Measurements from ENCODE around the gene SLC12A4.
A peak's percentile ranks its signal among the peaks of the same experiment; 100 is the strongest.
"Not testable (repeated sequence)": the region's sequence is repeated elsewhere in the genome, so short reads cannot be mapped to it uniquely, and the experiment has no call there.

SLC12A4 gene

DNA sequence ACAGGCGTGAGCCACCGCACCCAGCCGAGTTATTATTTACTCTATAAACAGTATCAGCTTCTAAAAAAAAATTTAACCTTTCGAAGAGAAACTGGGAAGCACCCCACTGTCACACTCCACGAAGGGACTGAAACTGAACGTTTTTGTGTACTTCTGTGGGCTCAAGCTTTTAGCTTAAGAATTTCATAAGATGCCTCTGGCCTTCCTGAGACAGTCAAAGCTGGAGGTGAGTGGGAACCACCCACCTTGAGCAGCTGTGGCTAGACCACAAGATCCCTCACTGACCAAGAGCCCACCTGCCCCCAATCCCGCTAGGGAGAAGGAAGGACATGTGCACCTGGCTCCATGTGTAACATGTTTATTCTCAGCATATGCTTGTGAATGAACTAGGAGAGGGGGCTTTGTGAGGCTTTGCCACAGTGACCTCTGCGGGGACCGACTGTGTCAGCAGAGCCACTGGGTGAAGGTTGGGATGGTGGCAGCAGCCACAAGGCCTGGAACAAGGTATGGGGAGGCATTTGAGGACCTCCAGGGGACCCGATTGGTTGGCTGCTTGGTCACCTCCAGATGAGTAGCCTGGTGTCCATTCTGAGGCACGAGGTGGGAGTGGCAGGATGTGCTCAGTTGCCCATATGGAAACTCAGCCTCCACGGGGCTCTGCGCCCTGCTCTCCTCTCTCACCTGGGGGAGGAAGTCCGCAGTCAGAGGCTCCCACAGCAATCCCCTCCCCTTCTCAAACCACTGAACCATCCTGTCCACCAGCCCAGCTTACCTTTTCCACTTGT is 7.1 kb upstream of the SLC12A4 start:
- no peak for DNase-seq
- H3K9me3 Mint-ChIP-seq = no peaks in the 10 kb centered on the region
- no peaks in the 10 kb centered on the region for H3K27me3 Mint-ChIP-seq
- H3K36me3 Mint-ChIP-seq (ENCODE audit: low read depth) = no peaks in the 10 kb centered on the region
- peaks cover under 1% of the 10 kb centered on the region for H3K4me1 Mint-ChIP-seq (ENCODE audit: low read depth)
- H3K4me3 Mint-ChIP-seq = no peak overlapping the region
- H3K27ac Mint-ChIP-seq = no peak overlapping the region

DNA sequence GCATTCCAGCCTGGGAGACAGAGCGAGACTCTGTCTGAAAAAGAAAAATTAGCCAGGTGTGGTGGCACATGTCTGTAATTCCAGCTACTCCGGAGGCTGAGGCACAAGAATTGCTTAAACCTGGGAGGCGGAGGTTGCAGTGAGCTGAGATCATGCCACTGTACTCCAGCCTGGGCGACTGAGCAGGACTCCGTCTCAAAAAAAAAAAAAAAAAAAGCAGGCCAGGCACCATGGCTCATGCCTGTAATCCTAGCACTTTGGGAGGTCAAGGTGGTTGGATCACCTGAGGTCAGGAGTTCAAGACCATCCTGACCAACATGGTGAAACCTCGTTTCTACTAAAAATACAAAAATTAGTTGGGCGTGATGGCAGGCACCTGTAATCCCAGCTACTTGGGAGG is 3.8 kb upstream of the SLC12A4 start:
- H3K4me3 Mint-ChIP-seq; DNase-seq; H3K36me3 Mint-ChIP-seq (ENCODE audit: low read depth); H3K27ac Mint-ChIP-seq; H3K27me3 Mint-ChIP-seq; H3K9me3 Mint-ChIP-seq: not testable (repeated sequence)
- peaks cover 13% of the 10 kb centered on the region for H3K4me1 Mint-ChIP-seq (ENCODE audit: low read depth)

DNA sequence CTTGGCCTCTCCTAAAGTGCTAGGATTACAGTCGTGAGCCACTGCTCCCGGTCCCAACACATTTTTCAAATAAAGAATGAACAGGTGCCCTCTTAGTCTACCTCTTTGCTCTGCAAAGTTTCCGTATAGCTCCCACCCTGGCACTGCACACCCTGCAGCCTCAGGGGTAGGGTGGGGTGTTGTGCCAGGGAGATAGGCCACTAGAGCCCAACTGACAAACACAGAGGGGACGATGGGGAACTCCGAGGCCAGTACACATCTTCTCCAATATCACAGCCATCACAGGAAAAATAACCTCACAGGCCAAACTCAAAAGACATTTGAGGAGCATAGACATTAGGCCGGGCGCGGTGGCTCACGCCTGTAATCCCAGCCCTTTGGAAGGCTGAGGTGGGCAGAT is 2.7 kb upstream of the SLC12A4 start:
- Mint-ChIP-seq H3K27me3 (no peaks in the 10 kb centered on the region), H3K36me3 (ENCODE audit: low read depth) (peaks cover 7% of the 10 kb centered on the region), H3K4me3 (no peak overlapping the region), H3K9me3 (no peaks in the 10 kb centered on the region), H3K4me1 (ENCODE audit: low read depth) (peaks cover 25% of the 10 kb centered on the region), H3K27ac (no peak overlapping the region)
- DNase-seq = no peak

DNA sequence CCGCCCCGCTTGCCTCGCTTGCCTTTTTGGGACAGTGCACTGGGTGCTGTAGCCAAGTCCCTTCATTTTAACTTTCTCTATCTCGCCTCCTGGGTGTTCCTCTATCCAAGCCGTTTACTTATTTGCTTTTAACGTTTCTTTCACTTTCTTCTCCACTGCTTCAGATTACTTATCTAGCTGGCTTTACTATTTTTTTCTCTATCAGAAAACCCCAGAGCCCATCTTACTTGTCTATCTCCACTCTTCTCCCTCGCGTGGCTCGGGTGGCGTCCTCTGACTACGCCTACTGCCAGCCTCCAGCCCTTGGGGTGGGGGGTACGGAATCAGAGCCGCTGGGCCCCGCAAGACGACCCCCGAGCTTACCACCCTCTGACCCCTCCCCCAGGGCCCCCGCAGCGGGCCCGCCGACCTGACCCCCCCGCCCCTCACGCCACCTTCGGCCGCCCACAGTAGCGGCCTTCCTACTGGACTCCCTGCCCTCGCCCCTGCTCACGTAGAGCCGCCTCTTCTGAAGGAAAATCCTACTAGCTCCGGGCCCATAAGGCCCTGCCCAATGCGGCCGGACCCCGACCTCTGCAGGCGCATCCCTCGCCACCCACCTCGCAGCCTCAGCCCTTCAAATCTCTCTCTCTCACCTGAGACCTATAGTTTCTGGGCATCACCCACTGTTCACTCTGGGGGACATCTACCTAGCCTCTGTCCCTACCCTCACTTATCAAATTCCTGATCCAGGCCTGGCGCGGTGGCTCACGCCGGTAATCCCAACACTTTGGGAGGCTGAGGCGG is 1.0 kb upstream of the SLC12A4 start:
- Mint-ChIP-seq H3K4me1 (ENCODE audit: low read depth) (peaks cover 27% of the 10 kb centered on the region), H3K27ac (peak overlapping the region; percentile 82), H3K27me3 (no peaks in the 10 kb centered on the region), H3K4me3 (peak overlapping the region; percentile 98), H3K9me3 (no peaks in the 10 kb centered on the region), H3K36me3 (ENCODE audit: low read depth) (peaks cover 7% of the 10 kb centered on the region)
- no peak for DNase-seq

DNA sequence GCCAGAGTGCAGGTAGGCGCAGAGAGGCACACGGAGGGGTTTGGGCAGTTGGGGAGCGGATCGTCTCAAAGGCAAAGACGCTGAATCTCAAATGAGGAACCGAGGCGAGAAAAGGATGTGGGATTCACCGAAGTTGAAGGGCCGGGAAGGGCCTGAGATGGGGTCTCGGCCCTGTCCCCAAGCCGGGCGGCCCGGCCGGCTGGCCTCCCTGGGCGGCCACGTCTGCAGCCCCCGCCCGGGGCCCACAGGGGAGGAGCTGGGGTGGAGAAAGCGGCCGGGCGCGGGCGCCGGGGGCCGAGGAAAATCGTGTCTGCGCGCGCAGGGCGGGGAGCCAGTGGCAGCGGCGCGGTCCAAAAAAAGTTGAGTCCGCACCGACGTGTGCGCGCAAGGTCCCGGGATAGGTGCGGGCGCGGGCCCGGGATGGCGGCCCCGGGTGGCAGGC is 458 bp downstream of the SLC12A4 start:
- Mint-ChIP-seq H3K4me1 (ENCODE audit: low read depth) (peaks cover 27% of the 10 kb centered on the region), H3K9me3 (no peaks in the 10 kb centered on the region), H3K27ac (peak overlapping the region; percentile 94), H3K27me3 (no peaks in the 10 kb centered on the region), H3K36me3 (ENCODE audit: low read depth) (peaks cover 8% of the 10 kb centered on the region), H3K4me3 (peak overlapping the region; percentile 98)
- no peak for DNase-seq

DNA sequence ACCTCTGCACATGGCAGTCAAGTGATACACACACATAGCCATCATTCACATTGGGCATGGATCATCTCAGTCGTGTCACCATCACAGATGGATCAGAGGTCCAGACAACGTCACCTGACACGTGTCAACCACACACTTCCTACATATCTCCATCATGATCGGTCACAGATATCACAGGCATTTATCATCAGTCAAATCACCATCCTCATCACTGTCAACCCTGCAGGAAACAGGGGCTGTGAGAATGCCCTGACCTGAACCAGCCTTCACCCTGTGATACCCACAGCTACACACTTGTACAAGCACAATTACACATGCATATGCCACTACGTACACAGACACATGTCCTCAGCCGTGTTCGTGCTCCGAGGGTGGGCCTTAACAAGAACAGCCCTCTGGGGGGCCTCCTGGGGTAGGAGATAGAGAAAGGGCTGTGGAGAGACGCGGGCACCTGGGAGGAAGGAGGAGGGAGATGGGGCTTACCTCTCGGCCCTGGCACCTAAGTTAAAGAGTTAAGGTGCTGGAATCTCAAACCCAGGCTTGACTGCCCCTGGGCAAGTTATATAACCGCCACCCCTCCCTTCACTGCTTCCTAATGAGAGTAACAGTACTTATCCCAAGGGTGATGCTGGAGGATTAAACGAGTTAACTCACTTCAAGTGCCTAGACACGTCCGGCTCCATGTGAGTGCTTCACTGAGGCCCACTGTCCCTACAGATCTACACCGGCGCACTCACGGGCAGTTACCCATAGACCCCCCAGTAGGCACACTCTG is 1.1 kb downstream of the SLC12A4 start:
- Mint-ChIP-seq H3K36me3 (ENCODE audit: low read depth) (peaks cover 15% of the 10 kb centered on the region), H3K27ac (peak overlapping the region; percentile 94), H3K9me3 (no peaks in the 10 kb centered on the region), H3K4me3 (peak overlapping the region; percentile 98), H3K4me1 (ENCODE audit: low read depth) (peaks cover 27% of the 10 kb centered on the region), H3K27me3 (no peaks in the 10 kb centered on the region)
- peak; percentile 52 for DNase-seq

DNA sequence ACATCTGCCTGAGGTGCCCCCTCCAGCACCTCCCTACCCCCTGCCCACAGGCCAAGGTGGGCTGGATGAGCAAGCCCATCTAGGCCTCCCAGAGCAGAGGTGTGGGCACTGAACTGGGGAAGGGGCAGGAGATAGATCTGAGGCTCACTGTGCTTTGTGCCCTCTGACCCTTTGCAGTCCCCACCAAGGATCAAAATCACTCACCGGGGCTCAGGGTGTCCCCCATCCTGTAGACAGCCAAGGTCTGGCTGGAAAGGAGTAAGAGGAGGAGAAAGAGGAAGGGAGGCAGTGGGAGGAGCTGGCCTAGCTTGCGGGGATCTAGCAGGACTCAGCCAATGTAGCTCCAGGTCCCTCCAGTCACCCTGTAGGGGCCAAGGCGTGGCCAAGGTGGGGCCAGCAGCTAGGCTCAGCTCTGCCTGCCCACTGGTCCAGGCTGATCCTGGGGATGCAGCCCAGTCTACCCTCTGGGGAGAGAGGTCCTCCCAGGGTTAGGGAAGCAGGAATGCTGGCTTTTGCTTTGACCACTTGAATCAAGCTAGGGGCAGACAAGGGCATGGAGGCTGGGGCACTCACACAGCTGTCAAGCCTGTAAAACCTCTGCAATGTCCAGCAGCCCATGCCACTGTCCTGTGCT is 1.8 kb downstream of the SLC12A4 start:
- H3K27ac Mint-ChIP-seq = peak overlapping the region; percentile 94
- H3K4me1 Mint-ChIP-seq (ENCODE audit: low read depth) = peaks cover 27% of the 10 kb centered on the region

DNA sequence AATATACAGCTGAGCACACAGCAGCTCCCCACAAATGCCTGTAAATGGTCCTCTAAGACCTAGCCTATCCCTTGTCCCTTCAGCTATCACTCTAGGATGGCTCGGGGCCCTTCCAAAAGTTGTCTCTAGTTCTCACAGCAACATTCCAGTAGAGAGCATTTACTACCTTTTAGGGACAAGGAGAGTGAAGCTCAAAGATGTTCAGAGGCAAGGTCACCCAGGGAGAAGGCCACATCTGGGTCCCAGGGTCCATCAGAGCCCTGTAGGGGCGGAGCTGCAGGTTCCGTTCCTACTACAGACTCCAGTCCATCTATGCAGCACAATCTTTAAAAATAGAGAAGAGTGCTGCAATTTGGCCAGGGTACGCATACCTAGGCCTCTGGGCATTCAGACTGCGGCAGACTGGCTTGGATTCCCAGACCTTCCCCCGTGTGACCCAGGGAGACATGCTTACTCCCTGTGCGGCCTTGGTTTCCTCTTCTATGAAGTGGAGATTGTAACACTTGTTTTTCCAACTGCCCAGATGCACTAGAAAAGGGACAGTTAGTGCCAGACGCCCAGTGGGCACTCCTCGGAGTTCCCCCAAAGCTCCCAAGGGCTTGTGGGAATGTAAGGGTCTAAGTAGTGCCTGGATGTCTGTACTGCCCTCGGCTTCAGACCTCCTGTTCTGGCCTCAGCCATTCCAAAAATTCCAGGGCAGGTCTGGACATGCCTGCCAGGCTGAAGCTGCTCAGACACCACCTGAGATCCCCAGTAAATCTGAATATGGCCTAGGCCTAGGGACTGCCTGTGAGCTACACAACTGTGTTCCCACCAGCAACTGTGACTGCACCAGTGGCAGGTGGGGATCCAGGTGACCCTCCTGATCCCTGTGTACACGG is 2.5 kb downstream of the SLC12A4 start:
- H3K36me3 Mint-ChIP-seq (ENCODE audit: low read depth) = peaks cover 29% of the 10 kb centered on the region
- H3K27me3 Mint-ChIP-seq = no peaks in the 10 kb centered on the region
- no peak for DNase-seq
- no peak overlapping the region for H3K27ac Mint-ChIP-seq
- no peaks in the 10 kb centered on the region for H3K9me3 Mint-ChIP-seq
- H3K4me1 Mint-ChIP-seq (ENCODE audit: low read depth) = peaks cover 27% of the 10 kb centered on the region
- H3K4me3 Mint-ChIP-seq = peak overlapping the region; percentile 51

More for the DNA sequence above, 1.8 kb downstream of the SLC12A4 start:
- Mint-ChIP-seq H3K36me3 (ENCODE audit: low read depth) (peaks cover 22% of the 10 kb centered on the region), H3K27me3 (no peaks in the 10 kb centered on the region), H3K4me3 (peak overlapping the region; percentile 98), H3K9me3 (no peaks in the 10 kb centered on the region)
- no peak for DNase-seq

DNA sequence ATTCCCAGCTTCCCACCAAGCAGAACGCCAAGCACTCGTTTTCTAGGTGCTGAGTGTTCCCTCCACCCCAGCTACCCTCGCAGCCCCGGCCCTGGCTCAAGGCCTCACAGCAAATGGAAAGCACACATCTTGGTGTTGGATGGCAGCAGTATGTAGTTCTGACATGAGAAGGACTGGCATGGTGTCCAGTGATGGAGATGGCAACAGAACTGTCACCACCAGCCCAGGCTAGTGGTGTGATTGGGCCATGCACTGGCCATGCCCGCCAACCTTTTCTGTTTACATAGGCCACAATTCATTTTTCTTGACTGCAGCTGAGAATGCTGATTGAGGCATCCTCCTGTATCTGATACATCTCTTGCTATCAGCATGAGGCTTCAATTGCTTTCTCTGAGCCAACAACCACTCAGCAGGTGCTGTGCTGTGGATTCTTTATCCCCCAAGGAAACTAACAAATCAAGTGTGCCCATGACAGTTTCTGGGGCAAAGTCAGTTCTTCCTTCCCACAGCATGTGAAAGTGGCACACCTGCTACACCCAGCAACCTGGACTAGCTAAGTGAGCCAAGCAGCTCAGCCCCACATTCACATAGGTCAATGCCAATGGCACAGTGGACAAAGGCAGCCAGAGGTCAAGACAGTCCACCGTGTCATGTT is 3.8 kb downstream of the SLC12A4 start:
- no peak for DNase-seq
- Mint-ChIP-seq H3K27me3 (no peaks in the 10 kb centered on the region), H3K4me1 (ENCODE audit: low read depth) (peaks cover 24% of the 10 kb centered on the region), H3K9me3 (no peaks in the 10 kb centered on the region), H3K4me3 (no peak overlapping the region), H3K36me3 (ENCODE audit: low read depth) (peaks cover 42% of the 10 kb centered on the region), H3K27ac (no peak overlapping the region)

DNA sequence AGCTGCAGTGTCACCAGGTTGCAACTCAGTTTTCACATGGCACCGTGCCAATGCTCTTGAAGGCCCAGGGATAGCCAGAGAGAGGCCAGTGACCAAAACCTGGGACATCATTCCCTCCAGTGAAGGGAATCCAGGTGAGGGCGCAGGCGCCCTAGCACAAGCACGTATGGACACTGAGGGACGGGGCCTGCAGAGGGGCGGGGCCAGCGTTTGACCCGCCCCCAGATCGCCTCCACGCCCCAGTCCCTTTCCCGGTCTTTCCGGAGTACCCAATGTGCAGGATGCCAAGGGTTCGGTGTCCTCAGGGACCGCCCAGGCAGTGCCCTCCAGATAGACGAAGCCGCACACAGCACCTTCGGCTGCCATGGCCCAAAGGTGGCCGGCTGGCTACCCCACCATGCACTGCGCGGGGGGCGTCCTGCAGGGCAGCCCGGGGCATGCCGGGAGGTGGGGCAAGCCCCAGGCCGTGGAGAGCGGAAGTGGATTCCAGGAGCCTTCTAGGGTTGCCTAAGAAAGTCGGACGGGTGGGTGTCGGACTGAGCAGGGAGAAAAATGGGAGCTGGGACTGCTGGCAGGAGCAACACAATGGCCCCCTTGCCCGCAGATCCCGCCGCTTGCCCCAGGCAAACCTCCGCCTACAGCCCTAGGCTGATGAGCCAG is 4.6 kb downstream of the SLC12A4 start:
- peaks cover 18% of the 10 kb centered on the region for H3K4me1 Mint-ChIP-seq (ENCODE audit: low read depth)
- DNase-seq = no peak
- no peak overlapping the region for H3K4me3 Mint-ChIP-seq
- peaks cover 49% of the 10 kb centered on the region for H3K36me3 Mint-ChIP-seq (ENCODE audit: low read depth)
- H3K27ac Mint-ChIP-seq = no peak overlapping the region
- no peaks in the 10 kb centered on the region for H3K27me3 Mint-ChIP-seq
- H3K9me3 Mint-ChIP-seq = no peaks in the 10 kb centered on the region

DNA sequence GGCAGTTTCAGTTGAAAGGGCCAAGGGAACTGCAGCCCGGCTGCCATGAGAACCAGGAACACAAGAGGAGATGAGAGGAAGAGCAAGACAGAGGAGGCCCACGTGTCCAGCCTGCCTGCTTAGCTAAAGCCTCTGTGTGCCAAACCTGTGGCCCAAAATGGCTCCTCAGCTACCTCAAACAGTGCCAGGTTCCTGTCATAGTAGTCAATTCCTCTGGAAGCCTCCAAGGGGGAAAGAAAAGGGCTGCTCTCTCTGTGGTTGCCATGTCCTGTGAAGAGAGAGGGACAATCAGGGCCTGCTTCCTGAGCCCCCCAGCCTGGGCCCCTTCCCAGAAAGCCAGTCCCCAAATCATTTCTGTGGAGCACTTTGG is 5.2 kb downstream of the SLC12A4 start:
- Mint-ChIP-seq H3K36me3 (ENCODE audit: low read depth) (peaks cover 54% of the 10 kb centered on the region), H3K27ac (no peak overlapping the region)
- no peak for DNase-seq

DNA sequence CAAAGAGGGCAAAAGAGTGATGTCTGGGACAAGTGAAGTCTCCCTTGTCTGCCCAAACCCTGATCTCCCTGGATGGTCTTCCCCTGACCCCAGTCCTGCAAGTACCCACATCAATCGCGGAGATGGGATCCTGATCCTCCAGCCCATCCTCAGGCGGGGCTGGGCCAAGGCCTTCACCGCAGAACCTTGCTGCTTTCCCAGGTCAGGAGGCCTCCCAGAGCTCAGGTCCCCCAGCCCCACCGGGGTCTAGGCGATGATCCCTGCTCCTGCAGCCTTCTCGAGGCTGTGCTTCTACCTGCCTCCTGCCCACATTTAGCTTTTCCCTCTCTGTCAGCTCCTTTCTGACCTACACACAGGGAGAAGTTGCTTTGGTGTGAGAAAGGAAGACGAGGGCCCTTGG is 6.3 kb downstream of the SLC12A4 start:
- no peaks in the 10 kb centered on the region for H3K9me3 Mint-ChIP-seq
- no peak overlapping the region for H3K4me3 Mint-ChIP-seq
- H3K27me3 Mint-ChIP-seq = no peaks in the 10 kb centered on the region
- H3K27ac Mint-ChIP-seq = no peak overlapping the region
- peaks cover 57% of the 10 kb centered on the region for H3K36me3 Mint-ChIP-seq (ENCODE audit: low read depth)
- DNase-seq = no peak
- H3K4me1 Mint-ChIP-seq (ENCODE audit: low read depth) = peaks cover 12% of the 10 kb centered on the region

More for the DNA sequence above, 5.2 kb downstream of the SLC12A4 start:
- H3K4me1 Mint-ChIP-seq (ENCODE audit: low read depth) = peaks cover 17% of the 10 kb centered on the region
- no peaks in the 10 kb centered on the region for H3K27me3 Mint-ChIP-seq
- no peak overlapping the region for H3K4me3 Mint-ChIP-seq
- no peaks in the 10 kb centered on the region for H3K9me3 Mint-ChIP-seq

DNA sequence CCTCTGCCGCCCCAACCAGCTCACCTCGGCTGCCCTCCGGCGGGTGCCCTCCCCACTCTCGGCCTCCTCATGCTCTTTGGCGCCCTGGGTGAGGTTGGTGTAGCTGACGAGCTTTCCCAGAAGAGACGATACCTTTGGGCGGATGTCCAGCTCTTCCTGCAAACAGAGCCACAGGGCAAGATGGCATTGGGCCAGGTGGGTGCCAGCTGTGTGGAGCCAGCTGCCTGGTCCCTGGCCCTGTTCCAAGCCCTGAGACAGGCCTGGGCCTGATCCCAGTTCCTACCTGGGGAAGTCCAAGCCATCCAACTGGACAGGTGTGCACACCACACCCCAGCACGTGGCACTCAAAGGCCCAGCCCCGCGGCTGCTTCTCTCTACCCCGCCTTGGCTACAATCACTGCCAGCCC is 6.9 kb downstream of the SLC12A4 start:
- DNase-seq = no peak
- H3K36me3 Mint-ChIP-seq (ENCODE audit: low read depth) = peaks cover 56% of the 10 kb centered on the region
- H3K27ac Mint-ChIP-seq = no peak overlapping the region
- H3K4me1 Mint-ChIP-seq (ENCODE audit: low read depth) = peaks cover 6% of the 10 kb centered on the region
- no peak overlapping the region for H3K4me3 Mint-ChIP-seq
- no peaks in the 10 kb centered on the region for H3K9me3 Mint-ChIP-seq
- H3K27me3 Mint-ChIP-seq = no peaks in the 10 kb centered on the region
